NOMO-1 treated with dmso at 0.1 percent for 144 hours (cell line): ENCODE data around the gene P4HB.
A peak's percentile ranks its signal among the peaks of the same experiment; 100 is the strongest.

ENCODE experiments used
- DNase-seq: peaks from one replicate; lab custom pipeline; 2025; ENCODE audit not compliant: unreplicated experiment; lab: John Stamatoyannopoulos, UW

Gene P4HB

GRCh38 chr17:81832608-81833159 is 27.7 kb downstream of the P4HB start:
- no peak for DNase-seq

- DNase-seq, result peak; percentile 44
Measured at GRCh38 chr17:81831957-81832607, 28.3 kb downstream of the P4HB start.

- no peak for DNase-seq
Measured at GRCh38 chr17:81831563-81831956, 28.8 kb downstream of the P4HB start.

- no peak for DNase-seq
Measured at GRCh38 chr17:81829858-81830257, 30.5 kb downstream of the P4HB start.

GRCh38 chr17:81828656-81829055 is 31.7 kb downstream of the P4HB start:
- DNase-seq, result no peak

- DNase-seq, result no peak
Measured at GRCh38 chr17:81825841-81826466, 34.4 kb downstream of the P4HB start.

- DNase-seq, result no peak
Measured at GRCh38 chr17:81824595-81824994, 35.7 kb downstream of the P4HB start.

- no peak for DNase-seq
Measured at GRCh38 chr17:81823820-81824550, 36.4 kb downstream of the P4HB start.

GRCh38 chr17:81822996-81823819 is 37.1 kb downstream of the P4HB start:
- DNase-seq, result no peak

GRCh38 chr17:81822312-81822637 is 38.1 kb downstream of the P4HB start:
- no peak for DNase-seq

GRCh38 chr17:81821603-81822311 is 38.6 kb downstream of the P4HB start:
- no peak for DNase-seq

GRCh38 chr17:81821147-81821546 is 39.2 kb downstream of the P4HB start:
- DNase-seq, result no peak

GRCh38 chr17:81819708-81820107 is 40.6 kb downstream of the P4HB start:
- no peak for DNase-seq

GRCh38 chr17:81817758-81818147 is 42.6 kb downstream of the P4HB start:
- no peak for DNase-seq

- DNase-seq, result no peak
Measured at GRCh38 chr17:81815646-81815986, 44.7 kb downstream of the P4HB start.

- no peak for DNase-seq
Measured at GRCh38 chr17:81814748-81815645, 45.3 kb downstream of the P4HB start.

- DNase-seq, result no peak
Measured at GRCh38 chr17:81813861-81814683, 46.3 kb downstream of the P4HB start.

GRCh38 chr17:81813371-81813684 is 47.0 kb downstream of the P4HB start:
- no peak for DNase-seq
